RKO (cell line): Measurements from ENCODE around the gene KRT16.
"Not testable (repeated sequence)": the region's sequence is repeated elsewhere in the genome, so short reads cannot be mapped to it uniquely, and the experiment has no call there.

ENCODE experiments used
- DNase-seq: peaks from one replicate; pipeline ENCODE4 v3.0.0-alpha.2; 2016; ENCODE audit warnings: low spot score

The KRT16 gene

DNA sequence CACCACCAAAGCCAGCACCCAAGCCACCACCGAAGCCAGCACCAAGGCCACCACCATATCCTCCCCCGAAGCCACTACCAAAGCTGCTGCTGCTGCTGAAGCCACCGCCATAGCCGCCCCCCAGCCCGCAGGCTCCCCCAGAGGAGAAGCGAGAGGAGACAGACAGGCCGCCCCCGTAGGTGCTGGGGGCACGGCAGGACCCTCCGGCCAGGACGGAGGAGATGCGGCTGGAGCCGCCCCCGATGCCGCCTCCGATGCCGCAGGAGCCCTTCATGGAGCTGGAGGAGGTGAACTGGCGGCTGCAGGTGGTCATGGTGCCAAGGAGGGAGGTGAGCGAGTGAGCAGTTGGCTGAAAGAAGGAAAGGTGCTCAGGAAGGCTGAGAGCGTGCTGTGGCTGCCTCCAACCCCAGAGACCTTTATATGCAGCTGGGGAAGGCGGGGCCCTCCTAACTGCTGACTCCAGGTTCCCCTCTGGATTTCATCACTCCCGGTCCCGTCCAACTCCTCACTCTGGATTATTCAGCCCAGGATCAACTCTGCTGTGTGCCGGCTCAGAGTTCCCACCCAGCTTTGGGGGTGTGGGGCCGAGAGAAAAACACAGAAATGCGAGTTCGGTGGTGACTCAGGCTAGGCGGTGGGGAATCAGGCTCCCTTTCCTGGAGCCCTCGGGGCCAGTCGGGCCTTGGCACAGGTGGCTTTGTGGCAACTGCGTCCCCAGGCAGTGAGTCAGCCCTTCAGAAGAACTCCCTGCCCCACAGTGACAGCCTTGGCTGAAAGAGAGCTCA, at the start of gene KRT16:
Gene KRT16 (minus strand): TSS at position 392 of the 785 bp plus-strand sequence. CDS start 79 bp downstream, at position 313.
- DNase-seq: not testable (repeated sequence)

DNA sequence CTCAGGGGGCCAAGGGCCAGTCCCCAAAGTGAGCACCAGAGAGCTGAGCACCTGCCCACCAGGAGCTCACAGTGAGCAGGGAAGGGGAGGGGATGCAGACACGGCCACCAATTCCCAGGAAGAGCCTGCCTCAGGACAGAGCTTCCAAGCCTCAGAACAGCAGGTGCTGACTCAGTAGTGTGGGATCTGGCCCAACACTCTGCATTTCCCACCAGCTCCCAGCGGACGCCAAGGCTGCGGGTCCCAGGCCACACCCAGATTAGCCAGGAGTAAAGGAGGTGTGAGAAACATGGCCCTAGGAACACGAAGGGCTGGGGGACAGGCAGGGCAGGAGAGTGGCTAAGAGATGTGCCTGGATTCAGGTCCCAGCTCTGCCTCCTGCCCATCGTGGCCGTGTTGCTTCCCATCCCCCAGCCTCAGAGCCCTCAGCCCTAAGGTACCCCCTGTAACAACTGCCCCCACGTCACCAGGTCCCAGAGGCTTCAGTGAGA, 47.7 kb upstream of the KRT16 start:
- DNase-seq: no peak

DNA sequence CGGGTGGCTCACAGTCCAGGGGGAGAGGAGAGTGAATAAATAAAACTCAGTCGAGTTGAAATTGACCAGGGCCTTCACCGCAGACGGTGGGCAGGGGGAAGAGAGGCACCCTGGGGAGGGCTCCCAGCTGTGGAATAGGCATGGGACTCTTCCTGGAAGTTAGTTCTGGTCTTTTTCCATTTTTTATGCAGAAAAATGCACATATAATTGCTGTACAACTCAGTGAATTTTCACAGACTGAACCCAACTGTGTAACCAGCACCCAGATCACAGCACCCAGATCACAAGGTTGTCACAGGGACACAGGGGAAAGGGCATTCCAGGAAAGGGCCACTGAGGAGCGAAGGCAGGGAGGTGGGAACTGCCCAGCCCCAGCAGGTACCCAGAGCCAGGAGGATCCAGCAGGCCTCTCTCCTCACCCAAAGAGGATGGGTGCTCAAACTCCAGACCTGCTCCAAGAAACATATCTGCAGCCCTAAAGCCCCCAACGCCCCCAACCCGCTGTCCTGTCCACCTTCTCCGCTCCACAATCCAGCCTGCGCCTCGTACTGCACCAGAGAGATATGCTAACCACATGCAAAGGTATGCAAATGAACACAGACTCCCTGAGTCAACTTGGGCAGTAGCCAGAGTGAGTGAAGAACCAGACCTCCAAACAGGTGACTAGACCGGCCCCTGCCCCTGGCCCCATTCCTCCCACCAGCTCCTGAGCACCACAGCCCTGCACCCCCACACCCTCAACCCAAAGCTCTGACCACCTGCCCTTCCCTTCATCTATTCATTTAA, 47.1 kb upstream of the KRT16 start:
- no peak for DNase-seq

DNA sequence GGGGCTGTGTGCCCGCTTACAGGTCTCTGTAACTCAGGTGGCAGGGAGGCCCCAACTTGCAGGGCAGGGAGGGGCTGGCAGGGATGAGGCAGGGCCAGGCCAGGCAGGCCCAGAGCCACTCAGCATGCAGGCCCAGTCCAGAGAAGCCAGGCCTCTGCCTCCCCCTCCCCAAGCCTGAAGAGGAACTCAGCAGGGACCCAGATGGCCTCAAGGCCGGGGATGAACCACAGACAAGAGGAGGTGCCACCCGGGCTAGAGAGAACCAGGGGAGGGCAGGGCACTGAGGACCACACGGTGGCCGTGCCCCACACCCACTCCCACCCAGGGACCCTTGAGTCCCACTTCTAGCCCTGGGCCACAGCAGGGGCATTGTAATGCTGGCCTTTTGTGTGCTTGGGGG, 46.3 kb upstream of the KRT16 start:
- DNase-seq: no peak

DNA sequence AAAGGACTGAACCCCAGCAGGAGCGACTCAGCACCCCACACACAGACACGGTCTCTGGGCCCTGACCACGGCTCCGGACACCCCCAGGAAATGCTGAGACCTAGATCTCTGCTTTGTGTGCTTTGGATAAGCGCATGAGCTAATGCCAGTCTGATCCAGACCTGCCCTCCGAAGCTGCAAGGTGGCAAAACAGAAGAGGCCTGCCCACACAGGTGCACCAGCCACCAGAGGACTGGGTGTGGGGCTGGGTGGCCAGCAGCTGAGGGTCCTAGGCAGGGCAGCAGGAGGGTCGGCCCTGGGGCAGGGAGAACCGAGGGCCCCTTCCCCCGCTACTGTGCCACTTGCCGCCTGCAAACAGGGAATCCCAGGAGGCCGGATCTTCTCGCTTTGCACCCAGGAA, 45.4 kb upstream of the KRT16 start:
- no peak for DNase-seq

DNA sequence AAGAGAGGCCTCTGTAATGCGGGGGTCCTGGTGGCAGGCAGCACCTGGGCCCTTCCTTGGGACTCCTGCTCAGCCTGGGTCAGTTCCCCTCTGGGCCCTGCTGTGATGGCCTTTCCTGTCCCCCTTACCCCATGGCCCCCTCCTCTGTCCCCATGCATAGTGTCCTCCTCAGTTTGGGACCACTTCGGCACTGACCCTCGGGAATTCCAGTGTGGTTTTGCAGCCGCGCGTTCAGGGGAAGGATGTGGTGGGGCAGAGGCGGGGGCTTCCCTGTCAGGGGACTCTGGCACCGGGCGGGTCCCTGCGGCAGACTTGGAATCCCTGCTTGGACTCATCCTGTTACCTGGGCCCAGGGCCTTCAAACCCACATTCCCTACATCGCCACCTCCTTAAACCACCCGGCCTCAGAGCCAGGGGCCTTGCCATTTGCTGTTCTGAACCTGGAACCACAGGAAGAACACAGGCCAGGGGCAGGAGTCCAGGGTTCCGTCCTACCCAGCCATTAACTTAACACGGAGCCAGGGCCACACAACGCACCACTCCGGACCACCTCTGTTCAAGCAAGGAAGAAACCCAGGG, 44.7 kb upstream of the KRT16 start:
- DNase-seq: no peak

DNA sequence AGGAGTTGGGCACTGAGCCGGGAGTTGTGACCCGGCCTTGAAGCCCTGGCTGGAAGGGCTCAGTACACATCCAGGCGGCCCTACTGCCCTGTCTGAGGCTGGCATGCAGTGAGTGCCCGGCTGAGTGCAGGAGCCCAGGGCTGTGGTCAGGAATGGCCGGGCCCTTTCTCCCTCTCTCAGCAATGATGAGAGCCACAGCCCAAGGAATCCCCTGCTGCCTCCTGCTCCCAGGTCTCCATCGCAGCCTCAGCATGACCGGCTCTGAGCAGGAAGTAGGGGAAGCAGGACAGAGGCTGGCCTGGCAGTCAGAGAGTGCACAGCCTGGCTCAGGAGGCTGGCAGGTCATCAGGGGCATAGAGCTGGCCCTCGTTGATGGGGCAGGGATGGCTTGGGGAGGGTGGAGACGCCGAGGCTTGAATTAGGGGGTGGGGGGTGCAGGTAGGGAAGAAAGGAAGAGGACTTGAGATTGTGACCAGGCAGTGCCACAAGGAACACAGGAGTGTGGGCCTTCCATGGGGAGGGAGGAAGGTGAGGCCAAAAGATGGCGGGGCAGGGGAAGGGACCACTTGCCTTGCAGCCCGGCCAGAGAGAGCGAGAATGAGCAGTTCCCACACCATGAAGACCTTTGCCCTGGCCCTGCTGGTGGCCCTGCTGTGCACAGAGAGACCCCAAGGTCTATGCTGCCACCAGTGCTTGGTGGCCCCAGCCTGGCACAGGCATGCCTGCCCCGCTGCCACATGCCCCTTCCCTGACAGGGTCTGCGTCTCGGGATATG, 43.9 kb upstream of the KRT16 start:
- DNase-seq: no peak

DNA sequence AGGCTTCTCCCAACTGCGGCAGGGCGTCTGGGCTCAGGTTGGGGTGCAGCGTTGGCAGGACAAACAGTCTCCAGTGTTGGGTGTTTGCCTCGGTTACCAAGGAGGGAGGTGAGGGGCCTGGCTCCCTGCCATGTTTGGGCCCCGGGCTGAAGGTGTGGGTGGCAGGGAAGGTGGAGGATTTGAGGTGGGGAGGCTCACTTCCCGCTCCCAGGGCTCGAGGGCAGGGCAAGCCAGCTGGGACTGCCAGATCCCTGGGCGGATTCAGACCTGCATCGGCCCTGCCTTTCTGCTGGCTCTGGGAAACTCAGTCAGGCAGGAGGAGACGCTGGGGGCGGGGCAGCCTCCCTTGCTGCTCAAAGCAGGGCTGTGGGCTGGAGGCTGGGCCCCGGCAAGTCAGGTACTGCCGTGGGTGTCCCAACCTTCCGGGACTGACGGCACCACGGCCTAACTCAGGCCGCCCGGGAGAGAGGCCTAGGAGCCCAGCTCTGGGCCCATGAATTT, 43.1 kb upstream of the KRT16 start:
- no peak for DNase-seq

DNA sequence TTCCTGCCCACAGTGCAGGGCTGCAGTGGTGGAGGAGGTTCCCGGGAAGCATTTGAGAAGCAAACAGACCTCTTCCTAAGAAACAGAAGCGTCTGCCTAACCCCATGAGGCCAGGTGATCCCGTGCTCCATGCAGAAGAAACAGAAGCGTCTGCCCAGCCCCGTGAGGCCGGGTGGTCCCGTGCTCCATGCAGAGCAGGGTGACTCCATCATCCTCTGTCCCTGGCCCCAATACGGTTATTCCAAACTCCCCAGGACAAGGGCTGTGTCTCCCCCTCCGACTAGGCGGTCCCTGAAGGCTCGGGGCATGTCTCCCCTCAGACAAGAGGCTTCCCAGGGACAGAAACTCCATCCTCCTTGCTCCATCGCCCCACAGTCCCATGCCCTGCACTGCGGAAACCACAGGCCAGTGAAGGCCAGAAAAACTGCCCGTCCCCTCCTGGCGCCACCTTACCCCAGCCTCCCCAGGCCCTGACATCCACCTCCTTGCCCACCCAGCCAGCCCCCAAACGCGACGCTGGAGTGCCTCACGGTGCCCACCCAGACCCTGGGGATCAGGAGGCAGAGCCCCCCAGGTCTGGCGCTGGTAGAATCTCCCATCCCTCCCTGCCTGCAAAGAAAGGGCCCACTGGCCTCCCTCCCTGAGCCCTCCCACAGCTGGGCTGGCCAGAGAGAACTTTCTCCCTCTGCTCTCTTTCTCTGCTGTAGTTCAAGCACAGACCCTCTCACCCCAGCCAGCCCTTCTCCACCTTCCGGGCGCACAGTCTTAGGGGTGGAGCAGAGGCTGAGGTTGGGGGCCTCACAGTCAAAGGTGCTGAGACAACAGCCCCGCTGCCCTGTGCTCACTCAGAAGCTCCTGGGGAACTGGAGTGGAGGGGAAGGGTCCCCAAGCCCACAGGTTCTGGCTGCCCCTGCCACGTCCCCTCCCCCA, 42.4 kb upstream of the KRT16 start:
- no peak for DNase-seq

DNA sequence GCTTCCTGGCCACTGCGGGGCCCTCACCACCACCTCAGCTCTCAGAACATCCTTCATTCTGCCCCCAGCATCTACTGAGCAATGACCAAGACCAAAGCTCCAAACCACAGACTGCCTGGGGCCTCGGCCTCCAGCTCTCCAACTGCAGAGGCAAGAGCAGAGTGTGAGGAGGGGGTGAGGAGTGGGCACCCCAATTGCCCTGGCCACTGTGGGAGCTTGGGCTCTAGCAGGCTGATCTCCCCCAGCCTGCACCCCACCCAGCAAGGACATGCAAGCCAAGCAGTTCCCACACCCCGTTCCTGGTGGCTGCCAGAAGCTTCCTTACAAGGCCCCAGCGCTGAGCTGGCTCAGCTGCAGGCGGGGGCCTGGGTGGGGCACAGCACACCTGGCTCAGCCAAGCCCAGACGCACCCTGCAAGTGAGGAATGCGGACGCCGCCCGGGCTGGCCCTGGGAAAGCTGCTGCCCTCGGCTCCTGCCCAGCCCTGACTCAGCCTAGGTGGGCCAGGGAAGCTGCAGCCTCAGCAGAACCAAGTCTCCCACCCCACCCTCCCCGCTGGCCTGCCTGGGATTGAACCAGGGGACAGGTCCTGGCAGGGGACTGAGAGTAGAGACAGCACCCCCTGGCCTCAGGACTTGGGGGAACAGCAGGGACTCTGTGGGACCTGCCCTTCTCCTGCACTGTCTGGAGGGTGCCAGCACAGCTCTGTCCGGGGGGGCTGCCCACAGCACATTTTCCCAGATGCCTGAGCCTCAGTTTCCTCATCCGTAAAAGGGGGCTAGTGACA, 41.5 kb upstream of the KRT16 start:
- DNase-seq: no peak

DNA sequence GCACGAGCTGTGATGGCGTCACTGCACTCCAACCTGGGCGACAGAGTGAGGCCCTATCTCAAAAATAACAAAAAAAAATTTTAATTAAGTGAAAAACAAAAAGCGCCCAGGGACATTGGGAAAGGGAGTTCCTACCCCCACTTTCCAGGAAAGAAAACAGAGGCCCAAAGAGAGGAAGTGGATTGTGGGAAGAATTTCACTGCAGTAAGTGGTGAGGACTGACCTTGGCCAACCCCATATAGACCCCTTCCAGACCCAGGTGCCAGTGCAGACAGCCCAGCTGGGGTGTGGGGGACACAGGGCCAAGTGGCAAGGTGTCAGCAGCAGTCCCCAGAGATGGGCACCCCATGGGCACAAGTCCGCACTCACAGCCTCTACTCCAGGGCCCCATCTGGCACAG, 40.9 kb upstream of the KRT16 start:
- DNase-seq: no peak

DNA sequence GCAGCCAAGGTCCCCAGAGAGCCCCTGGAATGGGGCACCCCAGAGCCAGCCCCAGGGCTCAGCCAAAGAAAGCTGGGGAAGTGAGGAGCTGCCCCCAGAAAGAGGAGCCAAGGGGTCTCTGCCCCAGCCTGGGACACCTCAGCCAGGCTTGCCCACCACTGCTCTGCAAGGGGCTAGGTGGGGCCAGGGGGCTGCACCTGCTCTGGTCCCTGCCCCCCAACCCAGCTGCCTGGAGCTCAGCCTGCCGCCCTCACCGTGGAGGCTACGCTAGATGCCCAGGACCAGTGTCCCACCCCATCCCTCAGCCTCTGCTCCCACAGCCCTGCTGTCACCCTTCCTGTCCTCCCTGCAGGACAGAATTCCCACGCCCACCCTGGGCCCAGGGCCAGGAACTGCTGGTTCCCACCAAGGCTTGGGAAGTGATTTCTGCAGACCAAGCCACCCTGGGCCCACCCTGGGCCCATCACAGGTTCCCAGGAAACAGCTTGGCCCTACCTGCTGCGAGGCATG, 39.9 kb upstream of the KRT16 start:
- no peak for DNase-seq

DNA sequence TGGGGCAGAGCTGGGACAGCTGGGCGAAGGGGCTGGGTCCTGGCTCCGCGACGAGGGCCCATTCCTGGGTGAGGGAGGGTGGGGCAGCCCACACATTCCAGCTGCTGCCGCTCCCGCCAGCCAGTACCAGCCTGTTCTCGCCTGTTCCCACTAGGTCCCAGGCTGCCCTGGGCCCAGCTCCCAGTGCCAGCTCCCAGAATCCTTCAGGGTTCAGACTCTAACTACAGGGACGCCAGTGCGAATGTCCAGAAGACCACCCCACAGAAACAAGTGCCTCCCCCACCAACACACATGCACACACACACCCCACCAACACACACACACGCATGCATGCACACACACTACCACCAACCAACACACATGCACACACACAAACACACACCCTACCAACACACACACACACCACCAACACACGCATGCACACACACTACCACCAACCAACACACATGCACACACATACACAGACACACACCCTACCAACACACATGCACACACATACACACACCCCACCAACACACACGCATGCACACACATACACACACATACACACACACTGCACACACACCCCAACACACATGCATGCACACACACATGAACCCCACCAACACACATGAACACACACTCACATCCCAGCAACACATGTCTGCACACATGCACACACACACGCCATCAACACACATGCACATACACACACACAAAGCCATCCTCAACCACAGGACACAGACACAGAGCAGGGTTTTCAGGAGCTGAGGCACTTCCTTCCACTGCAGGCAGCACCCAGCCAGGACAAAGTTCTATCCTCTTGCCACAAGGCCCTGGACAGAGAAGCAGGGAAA, 39.3 kb upstream of the KRT16 start:
- DNase-seq: no peak

DNA sequence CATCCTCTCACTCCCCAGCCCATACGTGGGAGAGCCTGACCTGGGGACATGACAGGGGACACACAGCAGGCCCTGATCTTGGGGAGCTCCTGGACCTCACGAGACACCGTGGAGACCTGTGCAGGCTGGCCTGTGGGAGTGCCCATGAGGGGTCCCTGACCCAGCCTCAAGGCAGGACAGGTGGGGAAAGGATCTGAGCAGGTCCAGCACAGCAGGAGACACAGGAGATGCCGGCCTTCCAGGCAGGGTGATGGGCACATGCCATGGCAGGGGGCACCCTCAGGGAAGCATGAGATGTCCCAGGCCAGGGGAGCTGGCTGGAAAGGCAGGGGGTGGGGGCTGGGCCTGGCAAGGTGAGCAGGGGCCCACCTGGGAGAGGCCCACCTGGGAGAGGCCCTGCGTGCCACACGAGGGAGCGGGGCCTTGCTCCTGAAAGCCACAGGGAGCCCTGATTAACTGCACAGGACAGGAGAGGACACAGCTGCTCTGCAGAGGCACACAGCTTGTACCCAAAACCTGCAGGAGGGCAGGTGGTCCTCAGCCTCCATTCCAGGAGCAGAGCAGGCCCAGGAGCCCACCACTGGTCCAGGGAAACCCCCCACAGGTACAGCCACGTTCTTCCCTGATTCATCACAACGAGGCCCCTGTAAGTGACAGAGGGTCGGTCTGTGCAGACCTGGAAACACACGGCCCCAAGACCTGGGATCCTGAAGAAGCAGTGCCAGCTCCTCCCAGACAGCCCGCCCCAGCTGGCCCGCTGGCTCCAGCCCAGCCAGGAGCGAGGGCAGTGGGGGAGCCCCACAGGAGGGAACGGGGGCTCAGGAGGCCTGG, 38.4 kb upstream of the KRT16 start:
- DNase-seq: no peak

DNA sequence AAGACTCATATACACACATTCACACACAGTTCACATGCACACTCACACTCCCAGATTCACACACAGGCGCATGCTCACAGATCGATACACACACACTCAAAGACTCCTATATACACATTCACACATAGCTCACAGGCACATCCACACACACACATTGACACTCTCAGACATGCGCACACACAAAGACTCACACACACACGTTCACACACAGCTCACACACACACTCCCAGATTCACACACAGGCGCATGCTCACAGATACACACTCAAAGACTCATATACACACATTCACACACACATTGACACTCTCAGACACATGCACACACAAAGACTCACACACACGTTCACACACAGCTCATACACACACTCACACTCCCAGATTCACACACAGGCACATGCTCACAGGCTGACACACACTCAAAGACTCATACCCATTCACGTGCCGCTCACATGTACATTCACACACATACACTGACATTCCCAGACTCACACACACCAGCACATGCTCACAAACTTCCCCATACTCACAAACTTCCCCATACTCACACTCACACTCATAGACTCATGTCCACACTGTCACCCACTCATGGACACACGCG, 37.5 kb upstream of the KRT16 start:
- no peak for DNase-seq

DNA sequence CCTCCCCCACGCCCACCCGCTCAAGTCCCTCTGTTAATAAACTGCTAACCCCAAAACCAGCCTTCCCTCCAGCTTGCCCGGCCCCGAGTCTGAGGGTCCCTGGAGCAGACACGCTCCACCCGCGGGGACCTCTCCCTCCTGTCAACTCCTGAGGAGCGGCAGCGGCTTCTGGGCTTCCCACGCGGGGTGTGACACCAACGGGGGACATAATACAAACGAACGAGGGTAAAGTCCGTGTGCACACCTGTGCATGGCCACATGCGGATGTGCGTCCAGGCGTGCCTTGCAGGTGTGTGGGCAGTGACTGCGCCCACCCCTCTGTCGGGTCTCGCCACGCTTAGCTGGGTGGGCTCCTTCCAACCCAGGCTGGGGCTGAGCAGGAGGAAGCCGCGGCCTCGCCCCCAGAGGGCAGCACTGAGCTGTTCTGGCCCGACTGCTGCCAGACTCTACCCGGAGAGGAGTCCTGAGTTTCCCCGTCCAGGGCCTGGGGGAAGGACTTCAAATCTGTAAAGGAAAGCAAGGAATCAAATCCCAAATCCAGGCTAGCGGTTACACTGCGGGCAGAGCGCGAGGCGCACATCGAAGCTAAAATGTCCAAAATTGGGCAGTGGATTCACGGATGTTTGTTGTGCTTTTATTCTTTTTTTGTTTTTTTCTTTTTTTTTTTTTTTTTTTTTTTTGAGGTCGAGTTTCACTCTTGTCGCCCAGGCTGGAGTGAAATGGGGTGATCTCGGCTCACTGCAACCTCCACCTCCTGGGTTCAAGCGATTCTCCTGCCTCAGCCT, 36.0 kb upstream of the KRT16 start:
- DNase-seq: peak; percentile 85

DNA sequence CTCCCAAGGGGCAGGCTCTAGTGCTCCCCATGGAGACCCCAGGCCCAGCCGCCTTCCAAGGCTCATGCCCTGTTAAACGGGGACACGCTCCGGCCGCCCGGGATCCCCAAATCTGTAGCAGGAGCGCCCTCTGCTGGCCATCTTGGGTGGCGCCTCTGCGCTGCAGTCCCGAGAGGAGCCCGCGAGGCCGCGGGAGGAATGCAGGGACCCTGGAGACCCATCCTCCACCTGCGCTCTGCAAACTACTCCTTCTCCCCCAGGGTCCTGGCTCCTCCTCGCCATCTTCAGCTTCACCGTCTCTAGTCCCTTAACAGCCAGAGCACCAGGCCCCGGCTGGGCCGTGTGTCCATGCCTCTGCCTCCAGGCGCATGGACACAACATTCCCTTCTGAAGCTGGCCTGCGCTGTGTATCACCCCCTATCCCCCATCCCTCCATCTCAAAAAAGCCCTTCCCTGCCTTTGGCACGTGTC, 35.4 kb upstream of the KRT16 start:
- peak; percentile 78 for DNase-seq
